B cell (primary cell): ENCODE data around the gene CFHR5.

ENCODE experiments used
- EZH2 ChIP-seq: IDR thresholded peaks from 2 replicates; pipeline ENCODE4 v1.6.1; 2012; ENCODE audit warnings: borderline replicate concordance, low read depth, mild to moderate bottlenecking, moderate library complexity, low read length; ENCODE audit not compliant: insufficient read depth, poor library complexity, severe bottlenecking
- TF ChIP-seq, protein P1 (sequence below): fragments of 200-600 bp; IDR thresholded peaks from one replicate; pipeline ENCODE4 v1.8.0; 2022; ENCODE audit warnings: antibody characterized with exemption, mild to moderate bottlenecking

DNA sequence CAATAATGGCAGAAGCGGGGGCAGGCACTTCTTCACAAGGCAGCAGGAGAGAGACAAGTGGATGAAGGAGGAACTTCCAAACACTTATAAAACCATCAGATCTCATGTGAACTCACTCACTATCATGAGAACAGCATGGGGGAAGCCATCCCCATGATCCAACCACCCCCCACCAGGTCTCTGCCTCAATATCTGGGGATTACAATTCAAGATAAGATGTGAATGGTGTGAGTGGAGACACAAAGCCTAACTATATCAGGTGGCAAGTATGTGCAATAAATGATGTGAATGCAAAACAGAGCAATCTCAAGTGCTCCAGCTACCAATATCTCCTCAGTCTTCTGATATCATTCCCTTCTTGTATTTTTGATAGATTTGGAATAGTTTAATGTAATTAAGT, 21.4 kb upstream of the CFHR5 start:
- TF ChIP-seq, protein P1, sequence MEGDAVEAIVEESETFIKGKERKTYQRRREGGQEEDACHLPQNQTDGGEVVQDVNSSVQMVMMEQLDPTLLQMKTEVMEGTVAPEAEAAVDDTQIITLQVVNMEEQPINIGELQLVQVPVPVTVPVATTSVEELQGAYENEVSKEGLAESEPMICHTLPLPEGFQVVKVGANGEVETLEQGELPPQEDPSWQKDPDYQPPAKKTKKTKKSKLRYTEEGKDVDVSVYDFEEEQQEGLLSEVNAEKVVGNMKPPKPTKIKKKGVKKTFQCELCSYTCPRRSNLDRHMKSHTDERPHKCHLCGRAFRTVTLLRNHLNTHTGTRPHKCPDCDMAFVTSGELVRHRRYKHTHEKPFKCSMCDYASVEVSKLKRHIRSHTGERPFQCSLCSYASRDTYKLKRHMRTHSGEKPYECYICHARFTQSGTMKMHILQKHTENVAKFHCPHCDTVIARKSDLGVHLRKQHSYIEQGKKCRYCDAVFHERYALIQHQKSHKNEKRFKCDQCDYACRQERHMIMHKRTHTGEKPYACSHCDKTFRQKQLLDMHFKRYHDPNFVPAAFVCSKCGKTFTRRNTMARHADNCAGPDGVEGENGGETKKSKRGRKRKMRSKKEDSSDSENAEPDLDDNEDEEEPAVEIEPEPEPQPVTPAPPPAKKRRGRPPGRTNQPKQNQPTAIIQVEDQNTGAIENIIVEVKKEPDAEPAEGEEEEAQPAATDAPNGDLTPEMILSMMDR: no peak
- TF ChIP-seq EZH2: no peak
